GM20431 (cell line): ENCODE data around the gene CDK15.
"Not testable (repeated sequence)": the region's sequence is repeated elsewhere in the genome, so short reads cannot be mapped to it uniquely, and the experiment has no call there.

ENCODE experiments used
- in situ Hi-C: fragments of 300-500 bp; cut with MseI, MboI; formaldehyde crosslinking; loops from one replicate; pipeline ENCODE4 v1.15.0; 2020; ENCODE audit warnings: low sequenced_read_pairs; ENCODE audit not compliant: unreplicated experiment

CDK15 gene

GRCh38 chr2:201824212-201824611 lies 17.9 kb downstream of the CDK15 start:
- in situ Hi-C loops = no loop called here

GRCh38 chr2:201827621-201828020 lies 21.3 kb downstream of the CDK15 start:
- in situ Hi-C loops = no loop called here

GRCh38 chr2:201828220-201828619 lies 21.9 kb downstream of the CDK15 start:
- in situ Hi-C loops = no loop called here

- in situ Hi-C loops = no loop called here
Measured at GRCh38 chr2:201830666-201831065, 24.3 kb downstream of the CDK15 start.

- in situ Hi-C loops = no loop called here
Measured at GRCh38 chr2:201831469-201831868, 25.1 kb downstream of the CDK15 start.

GRCh38 chr2:201833781-201834180 lies 27.4 kb downstream of the CDK15 start:
- in situ Hi-C loops = no loop called here

GRCh38 chr2:201835066-201835465 lies 28.7 kb downstream of the CDK15 start:
- in situ Hi-C loops = no loop called here

GRCh38 chr2:201837391-201837790 lies 31.1 kb downstream of the CDK15 start:
- in situ Hi-C loops = no loop called here

- in situ Hi-C loops = no loop called here
Measured at GRCh38 chr2:201837824-201838431, 31.6 kb downstream of the CDK15 start.

GRCh38 chr2:201839727-201840126 lies 33.4 kb downstream of the CDK15 start:
- in situ Hi-C loops = no loop called here

GRCh38 chr2:201840726-201841125 lies 34.4 kb downstream of the CDK15 start:
- in situ Hi-C loops = no loop called here

GRCh38 chr2:201842131-201842860 lies 36.0 kb downstream of the CDK15 start:
- in situ Hi-C loops = no loop called here

- in situ Hi-C loops = not testable (repeated sequence)
Measured at GRCh38 chr2:201844922-201845321, 38.6 kb downstream of the CDK15 start.

GRCh38 chr2:201847481-201847880 lies 41.1 kb downstream of the CDK15 start:
- in situ Hi-C loops = no loop called here

- in situ Hi-C loops = no loop called here
Measured at GRCh38 chr2:201852462-201852861, 46.1 kb downstream of the CDK15 start.

GRCh38 chr2:201852878-201853415 lies 46.6 kb downstream of the CDK15 start:
- in situ Hi-C loops = no loop called here

GRCh38 chr2:201854221-201854801 lies 48.0 kb downstream of the CDK15 start:
- in situ Hi-C loops = no loop called here

- in situ Hi-C loops = no loop called here
Measured at GRCh38 chr2:201854841-201855240, 48.5 kb downstream of the CDK15 start.

- in situ Hi-C loops = no loop called here
Measured at GRCh38 chr2:201855356-201855755, 49.0 kb downstream of the CDK15 start.

- in situ Hi-C loops = no loop called here
Measured at GRCh38 chr2:201857326-201857725, 51.0 kb downstream of the CDK15 start.
